Measurements from ENCODE around the gene CEP83. TPM values are rescaled to one million over a fixed set of nuclear protein-coding genes. Genes with fewer than 3 reads are reported as not detected.

Gene CEP83
- total RNA-seq, 2 experiments from 2014 or later, result 17.1 to 20.1 TPM

DNA sequence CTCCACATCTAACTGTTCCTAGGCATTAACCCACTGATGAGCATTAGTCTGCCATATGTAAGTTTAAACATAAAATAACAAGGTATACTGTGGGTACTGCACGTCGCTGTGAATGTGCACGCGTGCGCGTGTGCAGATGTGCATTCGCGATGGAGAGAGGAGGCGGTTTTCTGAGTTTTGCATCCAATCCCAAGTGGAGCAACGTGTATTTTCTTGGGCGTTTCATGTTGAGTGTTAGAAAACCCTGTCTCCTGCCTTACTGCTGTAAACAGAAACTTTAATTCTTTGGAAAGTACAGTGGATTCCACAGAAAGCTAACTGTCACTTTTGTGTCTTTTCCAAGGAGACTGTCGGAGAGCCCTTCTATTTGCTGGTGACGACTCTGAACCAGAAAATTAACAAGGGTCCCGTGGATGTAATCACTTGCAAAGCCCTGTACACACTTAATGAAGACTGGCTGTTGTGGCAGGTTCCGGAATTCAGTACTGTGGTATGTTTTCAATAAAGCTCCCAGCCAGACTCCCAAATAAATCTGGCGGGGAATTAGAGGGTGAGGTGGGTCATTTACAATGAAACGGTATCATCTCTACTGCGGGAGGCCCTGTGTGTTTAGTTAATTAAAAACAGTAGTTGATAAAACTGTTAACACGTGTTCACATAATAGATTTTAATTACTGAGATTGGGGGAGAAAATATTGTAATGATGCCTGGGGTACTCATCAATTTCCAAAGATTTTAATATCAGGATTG is 194.8 kb downstream of the CEP83 start:
- H3K27ac Mint-ChIP-seq, result no peak overlapping the region
- CTCF ChIA-PET, result interaction anchor here (0.9 kb wide), 1 partner anchor 56 kb away, joined by 3 read pairs; no protein-coding TSS in a partner anchor
- DNase-seq (no peak), ATAC-seq (no peak)
- H3K4me1 Mint-ChIP-seq, result peaks cover 37% of the 10 kb centered on the region
- peaks cover 30% of the 10 kb centered on the region for H3K36me3 Mint-ChIP-seq
- H3K9me3 Mint-ChIP-seq (ENCODE audit: low read depth), result no peaks in the 10 kb centered on the region
- H3K4me3 Mint-ChIP-seq, result no peak overlapping the region
- no peaks in the 10 kb centered on the region for H3K27me3 Mint-ChIP-seq

DNA sequence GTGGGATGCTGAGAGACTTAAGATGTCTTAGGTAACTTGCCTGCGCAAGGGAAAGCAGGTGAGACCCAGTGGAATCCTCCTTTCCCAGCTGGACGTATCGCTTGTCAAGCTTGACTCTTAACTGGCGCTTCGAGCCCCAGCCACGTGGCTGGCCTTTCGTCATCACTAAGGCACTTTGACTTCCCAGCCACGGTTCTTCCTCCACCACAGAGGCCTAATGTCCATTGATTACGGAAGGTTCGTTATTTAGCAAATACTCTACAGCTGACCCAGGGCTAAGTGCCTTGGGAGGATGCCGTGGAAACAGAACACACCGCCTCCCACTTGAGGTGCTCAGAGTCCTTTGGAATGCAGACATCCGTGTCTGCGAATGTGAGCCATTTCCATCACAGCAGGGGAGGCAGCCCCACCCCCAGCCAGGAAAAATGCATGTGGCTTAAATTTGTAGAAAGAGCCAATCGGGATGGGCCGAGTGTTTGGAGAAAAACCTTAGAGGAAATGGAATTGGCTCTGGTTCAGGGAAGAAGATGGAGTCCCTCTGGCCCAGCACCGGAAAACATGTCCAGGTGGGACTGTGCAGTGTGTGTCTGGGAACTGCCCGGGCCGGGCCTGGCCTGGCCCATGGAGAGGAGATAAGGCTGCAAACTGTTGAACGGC is 195.6 kb downstream of the CEP83 start:
- no peak for ATAC-seq
- DNase-seq, result no peak
- CTCF ChIA-PET, result no interaction called here
- Mint-ChIP-seq H3K4me1 (peaks cover 30% of the 10 kb centered on the region), H3K36me3 (peaks cover 30% of the 10 kb centered on the region), H3K9me3 (ENCODE audit: low read depth) (no peaks in the 10 kb centered on the region), H3K27me3 (no peaks in the 10 kb centered on the region), H3K4me3 (no peak overlapping the region), H3K27ac (no peak overlapping the region)

GRCh38 chr12:94263011-94263811 is 196.5 kb downstream of the CEP83 start:
- H3K27ac Mint-ChIP-seq, result peak overlapping the region; percentile 84
- DNase-seq, result peak; percentile 71
- no peaks in the 10 kb centered on the region for H3K27me3 Mint-ChIP-seq
- CTCF ChIA-PET, result interaction anchor here (1.2 to 1.5 kb wide), 4 partner anchors 12 to 161 kb away, joined by 4 to 5 read pairs (median 4); no protein-coding TSS in a partner anchor
- peaks cover 26% of the 10 kb centered on the region for H3K4me1 Mint-ChIP-seq
- ATAC-seq, result peak; percentile 65
- peaks cover 26% of the 10 kb centered on the region for H3K36me3 Mint-ChIP-seq
- no peaks in the 10 kb centered on the region for H3K9me3 Mint-ChIP-seq (ENCODE audit: low read depth)
- peak overlapping the region; percentile 84 for H3K4me3 Mint-ChIP-seq

GRCh38 chr12:94262228-94263010 is 197.2 kb downstream of the CEP83 start:
- Mint-ChIP-seq H3K9me3 (ENCODE audit: low read depth) (no peaks in the 10 kb centered on the region), H3K4me1 (peaks cover 25% of the 10 kb centered on the region), H3K4me3 (peak overlapping the region; percentile 84), H3K27me3 (no peaks in the 10 kb centered on the region), H3K27ac (peak overlapping the region; percentile 84), H3K36me3 (peaks cover 26% of the 10 kb centered on the region)
- CTCF ChIA-PET, result interaction anchor here (1.2 to 1.5 kb wide), 4 partner anchors 11 to 160 kb away, joined by 4 to 5 read pairs (median 4); no protein-coding TSS in a partner anchor
- DNase-seq (peak; percentile 80), ATAC-seq (peak; percentile 86)

DNA sequence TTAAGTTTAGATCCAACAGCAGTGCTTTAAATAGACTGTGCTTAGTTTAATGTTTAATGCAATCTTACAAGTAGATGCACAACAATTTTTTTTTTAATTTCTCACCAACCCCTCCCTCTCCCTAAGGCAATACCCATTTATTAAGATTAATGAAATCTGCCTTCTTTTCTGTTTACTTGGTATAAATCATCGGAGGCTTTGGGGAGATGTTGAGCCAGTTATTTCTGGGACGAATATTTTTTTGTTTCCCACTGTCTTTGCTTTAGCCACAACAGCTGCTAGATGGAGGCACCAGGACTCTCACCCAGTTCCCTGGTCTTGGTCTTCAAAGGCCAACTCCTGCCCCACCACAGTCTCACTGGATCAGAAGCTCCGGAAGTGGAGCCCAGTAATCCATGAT is 197.9 kb downstream of the CEP83 start:
- CTCF ChIA-PET, result interaction anchor here (1.4 to 1.5 kb wide), 3 partner anchors 11 to 160 kb away, joined by 4 to 5 read pairs (median 4); no protein-coding TSS in a partner anchor
- H3K36me3 Mint-ChIP-seq, result peaks cover 25% of the 10 kb centered on the region
- no peaks in the 10 kb centered on the region for H3K9me3 Mint-ChIP-seq (ENCODE audit: low read depth)
- H3K27me3 Mint-ChIP-seq, result no peaks in the 10 kb centered on the region
- H3K27ac Mint-ChIP-seq, result peak overlapping the region; percentile 84
- H3K4me3 Mint-ChIP-seq, result peak overlapping the region; percentile 84
- ATAC-seq (no peak), DNase-seq (no peak)
- peaks cover 23% of the 10 kb centered on the region for H3K4me1 Mint-ChIP-seq

DNA sequence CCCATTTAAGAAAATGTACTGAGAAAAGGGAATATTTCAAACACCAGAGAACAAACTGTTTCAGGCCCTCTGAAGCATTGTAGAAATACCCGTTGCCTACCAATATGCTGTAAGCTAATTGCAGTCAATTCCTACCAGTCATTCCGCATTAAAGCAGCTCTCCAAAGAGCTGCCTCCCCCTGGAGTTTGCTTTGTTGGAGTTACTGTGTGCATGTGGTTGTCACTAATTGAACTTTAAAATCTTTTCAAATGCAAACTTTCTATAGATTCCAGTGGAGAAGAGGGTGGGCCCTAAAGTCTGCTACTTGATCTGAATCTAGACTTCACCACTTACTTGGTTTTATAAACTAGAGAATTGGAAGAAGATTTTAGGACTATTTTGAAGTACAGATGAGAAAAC is 198.5 kb downstream of the CEP83 start:
- CTCF ChIA-PET, result no interaction called here
- Mint-ChIP-seq H3K36me3 (peaks cover 29% of the 10 kb centered on the region), H3K9me3 (ENCODE audit: low read depth) (no peaks in the 10 kb centered on the region), H3K4me1 (peaks cover 23% of the 10 kb centered on the region), H3K4me3 (no peak overlapping the region), H3K27ac (no peak overlapping the region), H3K27me3 (no peaks in the 10 kb centered on the region)
- no peak for DNase-seq
- no peak for ATAC-seq

- CTCF ChIA-PET, result no interaction called here
- Mint-ChIP-seq H3K36me3 (peaks cover 29% of the 10 kb centered on the region), H3K9me3 (ENCODE audit: low read depth) (no peaks in the 10 kb centered on the region), H3K27ac (no peak overlapping the region), H3K4me1 (peaks cover 23% of the 10 kb centered on the region), H3K27me3 (no peaks in the 10 kb centered on the region), H3K4me3 (no peak overlapping the region)
- DNase-seq (no peak), ATAC-seq (no peak)
Observed at GRCh38 chr12:94260717-94261116, 198.9 kb downstream of the CEP83 start.

DNA sequence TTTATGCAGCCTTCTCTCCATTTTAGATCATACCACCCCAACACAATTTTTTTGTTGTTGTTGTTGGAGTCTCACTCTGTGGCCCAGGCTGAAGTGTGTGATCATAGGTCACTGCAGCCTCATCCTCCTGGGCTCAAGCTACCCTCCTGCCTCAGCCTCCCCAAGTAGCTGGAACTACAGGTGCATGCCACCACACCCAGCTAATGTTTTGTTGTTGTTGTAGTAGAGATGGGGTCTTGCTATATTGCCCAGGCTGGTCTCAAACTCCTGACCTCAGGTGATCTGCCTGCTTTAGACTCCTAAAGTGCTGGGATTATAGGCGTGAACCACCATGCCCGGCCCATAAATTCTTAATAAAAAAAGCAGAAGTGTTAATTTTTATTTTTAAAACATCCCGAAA is 199.7 kb downstream of the CEP83 start:
- CTCF ChIA-PET, result no interaction called here
- H3K36me3 Mint-ChIP-seq, result peaks cover 30% of the 10 kb centered on the region

DNA sequence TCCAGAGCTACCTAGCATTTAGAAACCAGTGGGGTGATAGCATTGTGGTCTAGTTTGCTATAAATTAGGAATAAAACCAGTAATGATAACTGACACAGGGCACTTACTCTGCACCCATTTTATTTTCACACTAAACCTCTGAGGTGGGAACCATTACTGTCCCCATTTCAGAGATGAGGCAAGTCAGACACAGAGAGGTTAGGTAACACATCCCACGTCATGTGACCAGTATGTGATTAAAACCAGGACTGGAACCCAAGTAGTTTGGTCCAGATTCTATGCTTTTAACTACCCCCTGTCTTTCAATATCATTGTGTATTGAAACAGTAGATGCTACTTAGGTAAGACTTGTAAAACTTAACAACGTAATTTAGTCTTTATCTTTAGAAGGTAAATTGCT is 201.1 kb downstream of the CEP83 start:
- DNase-seq (no peak), ATAC-seq (no peak)
- Mint-ChIP-seq H3K36me3 (peaks cover 32% of the 10 kb centered on the region), H3K27ac (no peak overlapping the region), H3K4me1 (peaks cover 23% of the 10 kb centered on the region), H3K9me3 (ENCODE audit: low read depth) (no peaks in the 10 kb centered on the region), H3K4me3 (no peak overlapping the region), H3K27me3 (no peaks in the 10 kb centered on the region)
- CTCF ChIA-PET, result no interaction called here

More for the DNA sequence above, 199.7 kb downstream of the CEP83 start:
- peaks cover 23% of the 10 kb centered on the region for H3K4me1 Mint-ChIP-seq
- no peak overlapping the region for H3K27ac Mint-ChIP-seq
- H3K9me3 Mint-ChIP-seq (ENCODE audit: low read depth), result no peaks in the 10 kb centered on the region
- H3K27me3 Mint-ChIP-seq, result no peaks in the 10 kb centered on the region
- ATAC-seq (no peak), DNase-seq (no peak)
- H3K4me3 Mint-ChIP-seq, result no peak overlapping the region

Other genes with a start within 250 kb of the CEP83 start
- under 1 TPM; 0.29 to 0.33 TPM for gene TMCC3, start 190.7 kb upstream of the CEP83 start, total RNA-seq

Measured in activated CD8-positive, alpha-beta memory T cell treated with anti-CD3 and anti-CD28 coated beads, Interleukin-2, amount 10 ng/mL, durations not matched to agents 7 days and 5 days (primary cell).